ENCODE results near the gene HAND1.

HAND1 gene

GRCh38 chr5:154477382-154478223 is 424 bp downstream of the HAND1 start:
- Histone ChIP-seq H3K4me1 (ENCODE audit: insufficient read depth, insufficient read length) (peaks cover 12% of the 10 kb centered on the region), H3K27me3 (ENCODE audit: insufficient read depth, insufficient read length) (peaks cover 94% of the 10 kb centered on the region), H3K9me3 (ENCODE audit: insufficient read depth, low read length) (no peaks in the 10 kb centered on the region), H3K4me3 (ENCODE audit: insufficient read length, low read depth) (peak overlapping the region; percentile 58), H3K36me3 (ENCODE audit: insufficient read depth, insufficient read length, low read length) (peaks cover 12% of the 10 kb centered on the region), H3K9ac (ENCODE audit: insufficient read length, low read depth) (peak overlapping the region; percentile 79)
- DNase-seq (ENCODE audit: low read depth, low spot score): no peak
- no peak for TF ChIP-seq YY1 (IDR thresholded peaks at IDR 0.05; ENCODE audit: insufficient read depth, insufficient read length)
- TF ChIP-seq ZNF274 (IDR thresholded peaks at IDR 0.05; ENCODE audit: low read depth, low read length): no peak
- no peak for TF ChIP-seq SUZ12 (IDR thresholded peaks at IDR 0.05; ENCODE audit: extremely low read depth, insufficient read depth, insufficient read length)

- Histone ChIP-seq H3K9ac (ENCODE audit: insufficient read length, low read depth) (peak overlapping the region; percentile 61), H3K27me3 (ENCODE audit: insufficient read depth, insufficient read length) (peaks cover 94% of the 10 kb centered on the region), H3K4me3 (ENCODE audit: insufficient read length, low read depth) (peak overlapping the region; percentile 58), H3K36me3 (ENCODE audit: insufficient read depth, insufficient read length, low read length) (peaks cover 12% of the 10 kb centered on the region), H3K4me1 (ENCODE audit: insufficient read depth, insufficient read length) (peaks cover 12% of the 10 kb centered on the region), H3K9me3 (ENCODE audit: insufficient read depth, low read length) (no peaks in the 10 kb centered on the region)
- no peak for DNase-seq (ENCODE audit: low read depth, low spot score)
- TF ChIP-seq SUZ12 (IDR thresholded peaks at IDR 0.05; ENCODE audit: extremely low read depth, insufficient read depth, insufficient read length): peak; percentile 5
- TF ChIP-seq ZNF274 (IDR thresholded peaks at IDR 0.05; ENCODE audit: low read depth, low read length): no peak
These were observed 1.4 kb downstream of the HAND1 start for GRCh38 chr5:154476354-154477205.

- Histone ChIP-seq H3K4me1 (ENCODE audit: insufficient read depth, insufficient read length) (peaks cover 8% of the 10 kb centered on the region), H3K4me3 (ENCODE audit: insufficient read length, low read depth) (peak overlapping the region; percentile 58), H3K9ac (ENCODE audit: insufficient read length, low read depth) (peak overlapping the region; percentile 61), H3K27me3 (ENCODE audit: insufficient read depth, insufficient read length) (peaks cover 94% of the 10 kb centered on the region), H3K36me3 (ENCODE audit: insufficient read depth, insufficient read length, low read length) (peaks cover 12% of the 10 kb centered on the region), H3K9me3 (ENCODE audit: insufficient read depth, low read length) (no peaks in the 10 kb centered on the region)
- no peak for DNase-seq (ENCODE audit: low read depth, low spot score)
- TF ChIP-seq YY1 (IDR thresholded peaks at IDR 0.05; ENCODE audit: insufficient read depth, insufficient read length) (no peak), ZNF274 (IDR thresholded peaks at IDR 0.05; ENCODE audit: low read depth, low read length) (no peak), SUZ12 (IDR thresholded peaks at IDR 0.05; ENCODE audit: extremely low read depth, insufficient read depth, insufficient read length) (peak; percentile 53)
These were observed 2.3 kb downstream of the HAND1 start for GRCh38 chr5:154475591-154476353.

- Histone ChIP-seq H3K36me3 (ENCODE audit: insufficient read depth, insufficient read length, low read length) (peaks cover 12% of the 10 kb centered on the region), H3K9me3 (ENCODE audit: insufficient read depth, low read length) (no peaks in the 10 kb centered on the region), H3K9ac (ENCODE audit: insufficient read length, low read depth) (no peak overlapping the region), H3K4me3 (ENCODE audit: insufficient read length, low read depth) (no peak overlapping the region), H3K4me1 (ENCODE audit: insufficient read depth, insufficient read length) (peaks cover 6% of the 10 kb centered on the region), H3K27me3 (ENCODE audit: insufficient read depth, insufficient read length) (peaks cover 93% of the 10 kb centered on the region)
- TF ChIP-seq ZNF274 (IDR thresholded peaks at IDR 0.05; ENCODE audit: low read depth, low read length) (no peak), SUZ12 (IDR thresholded peaks at IDR 0.05; ENCODE audit: extremely low read depth, insufficient read depth, insufficient read length) (no peak), YY1 (IDR thresholded peaks at IDR 0.05; ENCODE audit: insufficient read depth, insufficient read length) (no peak)
- DNase-seq (ENCODE audit: low read depth, low spot score): no peak
These were observed 3.4 kb downstream of the HAND1 start for GRCh38 chr5:154474396-154475334.

- Histone ChIP-seq H3K9me3 (ENCODE audit: insufficient read depth, low read length) (no peaks in the 10 kb centered on the region), H3K4me3 (ENCODE audit: insufficient read length, low read depth) (peak overlapping the region; percentile 24), H3K36me3 (ENCODE audit: insufficient read depth, insufficient read length, low read length) (peaks cover 12% of the 10 kb centered on the region), H3K27me3 (ENCODE audit: insufficient read depth, insufficient read length) (peaks cover 84% of the 10 kb centered on the region), H3K9ac (ENCODE audit: insufficient read length, low read depth) (no peak overlapping the region), H3K4me1 (ENCODE audit: insufficient read depth, insufficient read length) (peaks cover 5% of the 10 kb centered on the region)
- DNase-seq (ENCODE audit: low read depth, low spot score): no peak
- TF ChIP-seq ZNF274 (IDR thresholded peaks at IDR 0.05; ENCODE audit: low read depth, low read length) (no peak), SUZ12 (IDR thresholded peaks at IDR 0.05; ENCODE audit: extremely low read depth, insufficient read depth, insufficient read length) (peak; percentile 96)
These were observed 4.3 kb downstream of the HAND1 start for GRCh38 chr5:154473581-154474283.

All from NT2/D1 (cell line).